Loucy (cell line): ENCODE data around the gene SLC6A6.

Experiments
- H2AFZ ChIP-seq: fragments of 200-600 bp; sonication (generic); 2 replicates; pipeline ENCODE4 v1.6.0; 2016; ENCODE audit warnings: antibody characterized with exemption, mild to moderate bottlenecking, low read length, moderate library complexity
- H3F3A ChIP-seq: fragments of 200-600 bp; 2 replicates; pipeline ENCODE4 v1.6.0; 2016; ENCODE audit warnings: antibody characterized with exemption, low read depth, mild to moderate bottlenecking
- H3K27me3 ChIP-seq: fragments of 200-600 bp; sonication (generic); 2 replicates; pipeline ENCODE4 v1.6.1; 2014; ENCODE audit warnings: low read length, mild to moderate bottlenecking; ENCODE audit not compliant: insufficient read depth, poor library complexity, severe bottlenecking
- H3K36me3 ChIP-seq: fragments of 200-600 bp; sonication (generic); 2 replicates; pipeline ENCODE4 v1.6.1; 2016; ENCODE audit warnings: low read length; ENCODE audit not compliant: insufficient read depth
- H3K4me1 ChIP-seq: fragments of 200-600 bp; sonication (generic); 2 replicates; pipeline ENCODE4 v1.5.1; 2014; ENCODE audit warnings: low read length, mild to moderate bottlenecking; ENCODE audit not compliant: insufficient read depth, poor library complexity, severe bottlenecking
- H3K4me2 ChIP-seq: fragments of 200-600 bp; sonication (generic); 2 replicates; pipeline ENCODE4 v1.6.0; 2014; ENCODE audit warnings: antibody characterized with exemption, low read length, low read depth, mild to moderate bottlenecking; ENCODE audit not compliant: poor library complexity, severe bottlenecking
- H3K4me3 ChIP-seq: fragments of 200-600 bp; sonication (generic); 2 replicates; pipeline ENCODE4 v1.5.1; 2014; ENCODE audit warnings: low read length, mild to moderate bottlenecking, mixed read lengths; ENCODE audit not compliant: poor library complexity, severe bottlenecking
- H3K79me2 ChIP-seq: fragments of 200-600 bp; sonication (generic); 2 replicates; pipeline ENCODE4 v1.6.1; 2014; ENCODE audit warnings: low read length; ENCODE audit not compliant: insufficient read depth
- H3K9ac ChIP-seq: fragments of 200-600 bp; sonication (generic); 2 replicates; pipeline ENCODE4 v1.6.0; 2014; ENCODE audit warnings: mild to moderate bottlenecking, low read depth, low read length, moderate library complexity; ENCODE audit not compliant: poor library complexity, severe bottlenecking
- H3K9me2 ChIP-seq: fragments of 200-600 bp; sonication (generic); replicated peaks from 2 replicates; pipeline ENCODE4 v1.6.1; 2016; ENCODE audit warnings: low read depth, low read length, mixed read lengths
- H3K9me3 ChIP-seq: fragments of 200-600 bp; sonication (generic); 2 replicates; pipeline ENCODE4 v1.6.1; 2014; ENCODE audit warnings: mild to moderate bottlenecking, antibody characterized with exemption, low read length, low read depth; ENCODE audit not compliant: insufficient read depth
- H4K20me1 ChIP-seq: fragments of 200-600 bp; sonication (generic); 2 replicates; pipeline ENCODE4 v1.6.0; 2014; ENCODE audit warnings: antibody characterized with exemption, low read length, mild to moderate bottlenecking; ENCODE audit not compliant: insufficient read depth, poor library complexity, severe bottlenecking
- CTCF ChIP-seq: fragments of 200-600 bp; sonication (generic); conservative IDR thresholded peaks from 2 replicates; pipeline ENCODE4 v1.5.1; 2014; ENCODE audit warnings: mild to moderate bottlenecking, antibody characterized with exemption, low read length
- EZH2phosphoT487 ChIP-seq: fragments of 200-600 bp; IDR thresholded peaks from 2 replicates; pipeline ENCODE4 v1.6.1; 2018; ENCODE audit warnings: antibody characterized with exemption, mild to moderate bottlenecking, moderate library complexity, borderline replicate concordance

The SLC6A6 gene

DNA sequence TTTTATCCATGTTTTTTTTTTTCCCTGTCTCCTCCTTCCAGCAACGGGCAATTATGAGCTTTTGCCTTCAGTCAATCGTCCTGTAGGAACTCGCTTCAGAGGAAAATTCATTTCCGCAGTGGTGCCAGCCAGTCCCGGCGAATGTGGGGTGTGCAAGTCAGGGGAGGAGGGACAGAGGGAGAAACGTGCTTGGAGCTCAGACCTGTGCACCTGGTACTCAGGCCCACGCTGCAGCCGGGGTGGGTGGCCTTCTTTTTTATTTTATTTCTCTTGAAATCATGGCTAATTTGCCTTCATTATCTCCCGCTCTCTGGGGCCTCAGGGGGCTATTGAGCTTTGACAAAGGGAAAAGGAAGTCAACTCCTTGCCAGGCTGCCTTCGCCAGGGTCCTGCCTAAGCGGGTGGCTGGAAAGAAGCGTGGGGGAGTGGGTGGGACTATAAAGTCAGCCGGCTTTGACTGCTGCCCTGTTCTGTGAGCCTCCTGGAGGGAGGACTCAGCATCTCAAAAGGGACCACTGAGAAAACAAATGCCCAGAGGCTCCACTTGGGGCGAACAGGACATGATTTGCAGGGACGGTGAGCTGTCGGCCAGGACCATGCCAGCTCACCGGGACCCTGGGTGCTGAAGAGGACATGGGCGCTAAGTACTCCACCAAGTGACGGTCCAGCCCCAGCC, 132.2 kb downstream of the SLC6A6 start:
- Histone ChIP-seq H3K4me1 (no peaks in the 10 kb centered on the region), H3K9me3 (no peaks in the 10 kb centered on the region), H2AFZ (no peak overlapping the region), H3K36me3 (no peaks in the 10 kb centered on the region), H3K9ac (no peak overlapping the region), H3K9me2 (no peaks in the 10 kb centered on the region), H3K4me3 (no peak overlapping the region), H3K79me2 (no peaks in the 10 kb centered on the region), H3K27me3 (no peaks in the 10 kb centered on the region), H3F3A (no peaks in the 10 kb centered on the region), H3K4me2 (no peak overlapping the region), H4K20me1 (no peaks in the 10 kb centered on the region)
- no peak for TF ChIP-seq CTCF
- TF ChIP-seq EZH2phosphoT487 = no peak

DNA sequence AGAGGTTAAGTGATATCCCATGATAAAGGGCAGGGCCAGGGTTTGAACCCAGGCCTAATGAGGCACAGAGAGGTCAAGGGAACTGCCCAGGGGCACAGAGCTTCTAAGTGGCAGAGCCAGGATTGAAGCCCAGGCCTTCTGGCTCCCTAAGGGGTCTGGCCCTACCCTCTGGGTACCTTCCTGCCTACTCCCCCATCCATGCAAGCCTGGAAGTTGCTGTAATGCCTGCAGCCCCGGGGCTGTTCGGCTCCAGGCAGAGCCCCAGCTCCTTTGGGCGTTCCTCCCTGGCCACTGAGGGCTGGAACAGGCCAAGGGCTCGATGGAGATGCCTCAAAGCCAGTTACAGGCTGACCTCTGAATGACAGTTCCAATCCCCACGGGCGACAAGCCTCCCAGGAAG, 133.2 kb downstream of the SLC6A6 start:
- Histone ChIP-seq H3K79me2 (no peaks in the 10 kb centered on the region), H3K4me1 (no peaks in the 10 kb centered on the region), H2AFZ (no peak overlapping the region), H3F3A (no peaks in the 10 kb centered on the region), H3K4me3 (no peak overlapping the region), H3K9me2 (no peaks in the 10 kb centered on the region), H3K9ac (no peak overlapping the region), H4K20me1 (no peaks in the 10 kb centered on the region), H3K9me3 (no peaks in the 10 kb centered on the region), H3K27me3 (no peaks in the 10 kb centered on the region), H3K36me3 (no peaks in the 10 kb centered on the region), H3K4me2 (no peak overlapping the region)
- TF ChIP-seq CTCF = no peak
- no peak for TF ChIP-seq EZH2phosphoT487

GRCh38 chr3:14536055-14536815, 133.8 kb downstream of the SLC6A6 start:
- TF ChIP-seq CTCF (no peak), EZH2phosphoT487 (no peak)
- Histone ChIP-seq H3K27me3 (no peaks in the 10 kb centered on the region), H3K4me1 (no peaks in the 10 kb centered on the region), H3K36me3 (no peaks in the 10 kb centered on the region), H4K20me1 (no peaks in the 10 kb centered on the region), H3K9ac (no peak overlapping the region), H3K4me3 (no peak overlapping the region), H3F3A (no peaks in the 10 kb centered on the region), H3K9me3 (no peaks in the 10 kb centered on the region), H3K4me2 (no peak overlapping the region), H3K9me2 (no peaks in the 10 kb centered on the region), H2AFZ (no peak overlapping the region), H3K79me2 (no peaks in the 10 kb centered on the region)
